Measurements from ENCODE around the gene BDH1.

BDH1 gene

DNA sequence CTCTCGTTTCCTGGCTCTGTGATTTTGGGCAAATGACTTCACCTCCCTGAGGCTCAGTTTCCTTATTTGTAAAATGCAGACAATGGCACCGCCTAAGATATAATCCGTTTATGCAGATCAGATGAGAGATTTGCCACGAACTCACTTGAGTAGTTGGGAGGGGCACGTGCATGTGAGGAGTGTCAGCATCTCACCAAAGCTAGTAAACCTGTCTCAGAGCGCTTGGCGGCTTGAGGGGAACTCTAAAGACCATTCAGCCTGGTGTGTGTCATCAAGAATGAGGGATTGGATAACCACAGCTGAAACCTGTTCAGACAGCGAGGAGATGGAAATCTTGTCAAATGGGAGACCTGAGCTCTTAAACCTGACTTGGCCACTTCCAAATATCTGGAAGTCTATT is 48.7 kb downstream of the BDH1 start:
- Histone ChIP-seq H3K4me3 (no peak overlapping the region), H3K4me1 (peaks cover 0 to 9% (median 3%) of the 10 kb centered on the region in 4 donors), H3K27ac (no peak overlapping the region), H3K27me3 (peaks cover 0 to 4% of the 10 kb centered on the region in 2 donors), H3K9me3 (no peaks in the 10 kb centered on the region), H3K36me3 (peaks cover 0 to 6% (median 0%) of the 10 kb centered on the region in 3 donors)
- intact Hi-C loops (cut with DNase I; ENCODE audit: low total_unique reads) = no loop called here
- DNase-seq = no peak
- TF ChIP-seq, protein P1, sequence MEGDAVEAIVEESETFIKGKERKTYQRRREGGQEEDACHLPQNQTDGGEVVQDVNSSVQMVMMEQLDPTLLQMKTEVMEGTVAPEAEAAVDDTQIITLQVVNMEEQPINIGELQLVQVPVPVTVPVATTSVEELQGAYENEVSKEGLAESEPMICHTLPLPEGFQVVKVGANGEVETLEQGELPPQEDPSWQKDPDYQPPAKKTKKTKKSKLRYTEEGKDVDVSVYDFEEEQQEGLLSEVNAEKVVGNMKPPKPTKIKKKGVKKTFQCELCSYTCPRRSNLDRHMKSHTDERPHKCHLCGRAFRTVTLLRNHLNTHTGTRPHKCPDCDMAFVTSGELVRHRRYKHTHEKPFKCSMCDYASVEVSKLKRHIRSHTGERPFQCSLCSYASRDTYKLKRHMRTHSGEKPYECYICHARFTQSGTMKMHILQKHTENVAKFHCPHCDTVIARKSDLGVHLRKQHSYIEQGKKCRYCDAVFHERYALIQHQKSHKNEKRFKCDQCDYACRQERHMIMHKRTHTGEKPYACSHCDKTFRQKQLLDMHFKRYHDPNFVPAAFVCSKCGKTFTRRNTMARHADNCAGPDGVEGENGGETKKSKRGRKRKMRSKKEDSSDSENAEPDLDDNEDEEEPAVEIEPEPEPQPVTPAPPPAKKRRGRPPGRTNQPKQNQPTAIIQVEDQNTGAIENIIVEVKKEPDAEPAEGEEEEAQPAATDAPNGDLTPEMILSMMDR (IDR thresholded peaks at IDR 0.05) = no peak

DNA sequence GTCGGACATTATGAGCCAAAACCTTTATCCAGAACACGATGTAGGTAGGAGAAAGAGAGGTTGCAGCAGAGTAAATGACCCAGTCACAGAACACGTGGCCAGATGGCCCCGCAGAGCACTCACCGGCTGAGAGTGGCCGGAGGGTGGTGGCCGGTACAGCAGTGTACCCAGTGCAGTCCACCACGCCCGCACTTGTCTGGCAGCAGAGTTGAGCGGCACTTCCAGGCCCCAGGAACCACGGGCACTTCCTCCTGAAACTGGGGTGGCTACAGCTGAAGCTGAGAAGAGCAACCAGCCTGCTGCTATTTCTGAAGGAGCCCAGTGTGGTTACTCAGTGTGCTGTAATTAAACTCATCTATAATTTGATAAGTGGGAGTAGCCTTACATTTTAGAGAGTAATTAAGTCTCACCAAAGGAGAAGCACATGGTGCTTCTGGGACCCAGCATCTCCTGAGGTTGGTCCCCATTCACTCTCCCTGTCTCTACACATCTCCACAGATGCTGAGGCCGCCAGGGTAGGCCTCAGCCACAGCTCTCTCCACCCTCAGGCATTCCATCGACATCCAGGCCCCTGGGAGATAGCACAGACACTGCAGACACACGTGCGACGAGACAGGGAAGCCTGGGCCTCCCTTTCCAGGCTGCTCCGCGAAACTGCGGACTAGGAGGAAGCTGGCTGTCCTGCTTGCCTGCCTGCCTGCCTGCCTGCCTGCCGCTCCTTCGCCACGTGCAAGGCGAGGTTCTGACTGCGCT is 49.8 kb downstream of the BDH1 start:
- no peak overlapping the region for H3K27ac ChIP-seq
- peaks cover 0 to 12% (median 3%) of the 10 kb centered on the region in 4 donors for H3K4me1 ChIP-seq
- TF ChIP-seq, protein P1 (IDR thresholded peaks at IDR 0.05) = no peak
- no peaks in the 10 kb centered on the region for H3K36me3 ChIP-seq
- no peak for DNase-seq
- intact Hi-C loops (cut with DNase I; ENCODE audit: low total_unique reads) = no loop called here
- H3K27me3 ChIP-seq = peaks cover 0 to 4% of the 10 kb centered on the region in 2 donors
- H3K4me3 ChIP-seq = no peak overlapping the region
- H3K9me3 ChIP-seq = no peaks in the 10 kb centered on the region

DNA sequence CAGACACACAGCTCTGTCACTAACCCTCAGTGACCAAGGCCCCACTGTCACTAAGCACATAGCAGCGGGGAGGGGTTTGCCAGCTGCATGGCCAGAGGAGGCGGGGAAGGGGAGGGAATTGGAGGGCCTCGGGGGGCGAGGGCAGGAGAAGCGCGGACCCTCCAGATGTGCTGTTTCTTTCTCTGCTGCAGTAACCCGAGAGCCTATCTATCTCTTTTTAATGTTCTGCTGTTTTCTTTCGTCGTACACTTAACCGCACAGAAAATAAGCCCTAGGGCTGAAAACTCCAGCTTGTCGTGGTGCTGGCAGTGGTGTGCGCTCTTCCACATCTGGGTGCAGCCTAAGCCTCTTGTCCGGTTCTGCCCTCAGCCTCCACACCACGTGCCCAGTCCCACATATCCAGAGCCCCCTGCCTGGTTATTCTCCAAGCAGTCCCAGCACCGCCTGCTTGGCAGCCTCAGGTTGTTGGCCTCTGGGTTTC is 51.1 kb downstream of the BDH1 start:
- no peak overlapping the region for H3K4me3 ChIP-seq
- no peak overlapping the region for H3K27ac ChIP-seq
- no peaks in the 10 kb centered on the region for H3K36me3 ChIP-seq
- H3K27me3 ChIP-seq = peaks cover 0 to 4% of the 10 kb centered on the region in 2 donors
- TF ChIP-seq, protein P1 (IDR thresholded peaks at IDR 0.05) = no peak
- no peak for DNase-seq
- H3K9me3 ChIP-seq = no peaks in the 10 kb centered on the region
- H3K4me1 ChIP-seq = peaks cover 0 to 9% (median 2%) of the 10 kb centered on the region in 4 donors
- intact Hi-C loops (cut with DNase I; ENCODE audit: low total_unique reads) = no loop called here

DNA sequence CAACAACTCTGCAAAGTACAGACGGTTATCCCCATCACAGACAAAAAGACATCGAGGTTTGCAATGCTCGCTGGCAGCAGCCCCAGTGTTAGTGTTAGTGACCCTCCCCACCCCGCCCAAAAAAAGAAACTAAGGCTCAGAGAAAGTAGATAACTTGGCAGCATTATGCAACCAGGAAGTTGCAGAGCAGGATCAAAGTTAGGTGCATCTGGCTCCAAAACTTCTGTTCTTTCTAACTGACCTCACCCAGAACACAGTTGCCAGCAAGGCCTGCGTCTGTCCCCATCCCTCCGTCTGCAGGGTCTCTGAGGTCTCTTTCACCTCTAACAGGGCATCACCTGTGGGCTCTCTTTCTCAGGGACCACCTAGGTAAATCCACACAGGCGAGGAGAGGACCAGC is 51.5 kb downstream of the BDH1 start:
- H3K27ac ChIP-seq = no peak overlapping the region
- no peaks in the 10 kb centered on the region for H3K9me3 ChIP-seq
- H3K36me3 ChIP-seq = no peaks in the 10 kb centered on the region
- peaks cover 0 to 4% of the 10 kb centered on the region in 2 donors for H3K27me3 ChIP-seq
- H3K4me1 ChIP-seq = peaks cover 0 to 4% (median under 1%) of the 10 kb centered on the region in 4 donors
- TF ChIP-seq, protein P1 (IDR thresholded peaks at IDR 0.05) = no peak
- no peak for DNase-seq
- intact Hi-C loops (cut with DNase I; ENCODE audit: low total_unique reads) = no loop called here
- no peak overlapping the region for H3K4me3 ChIP-seq

DNA sequence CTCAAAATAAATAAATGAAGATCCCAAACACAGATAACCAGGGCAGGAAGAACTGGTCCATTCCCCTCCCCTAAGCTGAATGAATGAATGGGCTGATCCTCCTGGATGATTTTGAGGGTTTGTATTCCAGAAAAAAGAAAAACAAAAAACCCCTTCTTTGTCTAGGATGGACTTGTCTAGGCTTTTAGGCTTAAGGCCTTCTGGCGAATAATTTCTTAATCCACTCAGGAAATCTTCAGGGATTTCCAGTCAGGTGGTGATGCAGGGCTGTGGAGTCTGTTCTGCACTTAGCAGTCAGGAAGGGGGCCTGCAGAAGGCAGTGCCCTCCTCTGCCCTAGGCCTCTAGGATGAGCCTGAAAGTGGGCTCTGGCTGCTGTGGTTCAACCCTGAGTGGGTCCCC is 52.1 kb downstream of the BDH1 start:
- TF ChIP-seq, protein P1 (IDR thresholded peaks at IDR 0.05) = no peak
- H3K9me3 ChIP-seq = no peaks in the 10 kb centered on the region
- no peaks in the 10 kb centered on the region for H3K36me3 ChIP-seq
- H3K27me3 ChIP-seq = peaks cover 0 to 4% of the 10 kb centered on the region in 2 donors
- peaks cover 0 to 3% (median 0%) of the 10 kb centered on the region in 4 donors for H3K4me1 ChIP-seq
- no peak overlapping the region for H3K4me3 ChIP-seq
- H3K27ac ChIP-seq = no peak overlapping the region
- intact Hi-C loops (cut with DNase I; ENCODE audit: low total_unique reads) = no loop called here
- no peak for DNase-seq
